Upper lobe of right lung (tissue), 1 donor: Measurements from ENCODE around the gene H3-3A. TPM values are rescaled to one million over a fixed set of nuclear protein-coding genes. Genes with fewer than 3 reads are reported as not detected.
A peak's percentile ranks its signal among the peaks of the same experiment; 100 is the strongest.

ENCODE experiments used
- ATAC-seq: fragments of 200-7000 bp; cut with Tn5 transposase; one replicate; pipeline ENCODE4 v1.9.1; 2020; ENCODE audit warnings: mild to moderate bottlenecking, moderate library complexity
- DNase-seq: peaks from one replicate; pipeline ENCODE4 v3.0.0-alpha.2; 2020
- H3K27ac ChIP-seq: fragments of 200-600 bp; one replicate; pipeline ENCODE4 v1.8.0; 2022
- H3K27me3 ChIP-seq: fragments of 200-600 bp; one replicate; pipeline ENCODE4 v1.8.0; 2022; ENCODE audit warnings: mild to moderate bottlenecking
- H3K36me3 ChIP-seq: fragments of 200-600 bp; one replicate; pipeline ENCODE4 v1.8.0; 2022
- H3K4me1 ChIP-seq: fragments of 200-600 bp; one replicate; pipeline ENCODE4 v1.8.0; 2022
- H3K4me3 ChIP-seq: fragments of 200-600 bp; one replicate; pipeline ENCODE4 v1.8.0; 2022; ENCODE audit warnings: mild to moderate bottlenecking
- H3K9me3 ChIP-seq: fragments of 200-600 bp; one replicate; pipeline ENCODE4 v1.8.0; 2022
- intact Hi-C: fragments of 100-400 bp; cut with DNase I; formaldehyde crosslinking; loops from one replicate; pipeline ENCODE4 v1.11.0; 2022
- total RNA-seq: library from RNA; stranded (reverse); fragmentation: NEBNext Ultra II Directional; extraction: Animal tissue kit (Norgen Biotek cat#: 25700); gene quantifications from one replicate; pipeline ENCODE4 v1.2.1, GENCODE V29; 2021
- TF ChIP-seq, protein P1 (sequence below): fragments of 200-600 bp; IDR thresholded peaks from one replicate; pipeline ENCODE4 v1.8.0; 2022; ENCODE audit warnings: antibody characterized with exemption
- donor health status: DM: no; HTN: yes; CAD: no; lungs with severe emphysema.

H3-3A gene
- total RNA-seq, 1 donor from 2014 or later = 435 TPM

DNA sequence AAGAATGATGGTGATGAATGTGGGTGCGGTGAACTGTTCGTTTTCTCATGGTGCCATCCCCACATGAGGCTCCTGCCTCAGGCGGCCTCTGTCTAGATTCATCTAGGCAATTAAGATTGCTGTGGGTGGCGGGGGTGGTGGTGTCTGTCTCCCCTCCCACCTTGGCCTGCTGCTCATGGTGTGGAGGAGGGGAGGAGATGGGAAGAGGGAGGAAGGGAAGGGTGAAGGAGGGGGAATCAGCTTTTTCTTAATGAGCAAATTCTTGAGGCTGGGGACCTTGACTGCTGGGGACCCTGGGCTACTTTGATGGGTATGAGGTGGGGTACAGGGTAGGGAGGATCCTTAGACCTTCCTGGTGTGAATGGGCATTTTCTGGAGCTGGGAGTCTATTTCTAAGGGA lies 55.8 kb downstream of the H3-3A start:
- H3K36me3 ChIP-seq = no peaks in the 10 kb centered on the region
- H3K4me1 ChIP-seq = peaks cover 6% of the 10 kb centered on the region
- no peaks in the 10 kb centered on the region for H3K27me3 ChIP-seq
- intact Hi-C loops = no loop called here
- TF ChIP-seq, protein P1, sequence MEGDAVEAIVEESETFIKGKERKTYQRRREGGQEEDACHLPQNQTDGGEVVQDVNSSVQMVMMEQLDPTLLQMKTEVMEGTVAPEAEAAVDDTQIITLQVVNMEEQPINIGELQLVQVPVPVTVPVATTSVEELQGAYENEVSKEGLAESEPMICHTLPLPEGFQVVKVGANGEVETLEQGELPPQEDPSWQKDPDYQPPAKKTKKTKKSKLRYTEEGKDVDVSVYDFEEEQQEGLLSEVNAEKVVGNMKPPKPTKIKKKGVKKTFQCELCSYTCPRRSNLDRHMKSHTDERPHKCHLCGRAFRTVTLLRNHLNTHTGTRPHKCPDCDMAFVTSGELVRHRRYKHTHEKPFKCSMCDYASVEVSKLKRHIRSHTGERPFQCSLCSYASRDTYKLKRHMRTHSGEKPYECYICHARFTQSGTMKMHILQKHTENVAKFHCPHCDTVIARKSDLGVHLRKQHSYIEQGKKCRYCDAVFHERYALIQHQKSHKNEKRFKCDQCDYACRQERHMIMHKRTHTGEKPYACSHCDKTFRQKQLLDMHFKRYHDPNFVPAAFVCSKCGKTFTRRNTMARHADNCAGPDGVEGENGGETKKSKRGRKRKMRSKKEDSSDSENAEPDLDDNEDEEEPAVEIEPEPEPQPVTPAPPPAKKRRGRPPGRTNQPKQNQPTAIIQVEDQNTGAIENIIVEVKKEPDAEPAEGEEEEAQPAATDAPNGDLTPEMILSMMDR = no peak
- DNase-seq (no peak), ATAC-seq (no peak)
- H3K27ac ChIP-seq = no peak overlapping the region
- no peak overlapping the region for H3K4me3 ChIP-seq
- H3K9me3 ChIP-seq = no peaks in the 10 kb centered on the region

DNA sequence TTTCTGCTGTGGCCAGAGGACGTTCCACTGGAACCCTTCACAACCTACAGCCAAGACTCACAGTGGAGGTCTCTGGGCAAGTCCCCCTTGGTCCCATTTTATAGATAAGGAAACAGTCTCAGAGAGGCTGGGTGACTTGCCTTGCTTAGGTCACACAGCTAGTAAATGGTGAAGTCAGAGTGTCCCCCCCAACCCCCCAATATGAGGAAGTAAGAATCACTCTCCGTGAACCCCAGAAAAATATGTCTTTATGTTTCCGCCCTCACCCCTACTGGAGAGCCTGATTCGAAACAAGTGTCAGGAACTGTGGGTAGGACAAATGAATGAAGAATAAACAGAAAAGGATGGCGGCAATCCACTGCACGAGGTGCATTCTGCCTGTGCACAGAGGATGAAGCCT lies 56.7 kb downstream of the H3-3A start:
- intact Hi-C loops = no loop called here
- Histone ChIP-seq H3K4me3 (no peak overlapping the region), H3K27ac (no peak overlapping the region), H3K36me3 (no peaks in the 10 kb centered on the region), H3K9me3 (no peaks in the 10 kb centered on the region), H3K4me1 (peaks cover 6% of the 10 kb centered on the region), H3K27me3 (no peaks in the 10 kb centered on the region)
- no peak for ATAC-seq
- TF ChIP-seq, protein P1 = no peak
- DNase-seq = no peak

DNA sequence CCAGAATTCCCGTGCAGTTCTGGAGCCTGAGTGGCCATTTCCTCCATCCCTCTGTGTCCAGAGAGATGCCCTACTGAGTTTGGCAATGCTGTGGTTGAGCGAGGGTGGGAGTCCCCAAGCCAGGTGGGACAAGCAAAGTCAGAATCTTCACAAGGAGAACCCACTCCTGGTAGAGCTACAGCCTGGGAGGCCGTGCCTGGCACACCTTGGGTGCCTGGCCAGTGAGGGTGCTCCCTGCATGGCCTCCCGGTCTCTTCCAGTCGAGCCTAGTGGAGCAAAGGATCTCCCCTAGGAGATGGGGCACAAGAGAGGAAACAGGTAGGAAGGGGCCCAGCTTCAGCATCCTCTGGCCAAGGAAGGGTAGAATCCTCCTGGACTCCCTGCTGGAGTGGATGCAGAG lies 57.9 kb downstream of the H3-3A start:
- H3K9me3 ChIP-seq = no peaks in the 10 kb centered on the region
- no peaks in the 10 kb centered on the region for H3K36me3 ChIP-seq
- no peak overlapping the region for H3K4me3 ChIP-seq
- no peak overlapping the region for H3K27ac ChIP-seq
- no peaks in the 10 kb centered on the region for H3K27me3 ChIP-seq
- peaks cover 6% of the 10 kb centered on the region for H3K4me1 ChIP-seq
- intact Hi-C loops = loop anchor here (5.0 kb wide), 1 partner anchor 53 kb away; no protein-coding TSS in a partner anchor
- TF ChIP-seq, protein P1 = no peak
- no peak for ATAC-seq
- DNase-seq = no peak

DNA sequence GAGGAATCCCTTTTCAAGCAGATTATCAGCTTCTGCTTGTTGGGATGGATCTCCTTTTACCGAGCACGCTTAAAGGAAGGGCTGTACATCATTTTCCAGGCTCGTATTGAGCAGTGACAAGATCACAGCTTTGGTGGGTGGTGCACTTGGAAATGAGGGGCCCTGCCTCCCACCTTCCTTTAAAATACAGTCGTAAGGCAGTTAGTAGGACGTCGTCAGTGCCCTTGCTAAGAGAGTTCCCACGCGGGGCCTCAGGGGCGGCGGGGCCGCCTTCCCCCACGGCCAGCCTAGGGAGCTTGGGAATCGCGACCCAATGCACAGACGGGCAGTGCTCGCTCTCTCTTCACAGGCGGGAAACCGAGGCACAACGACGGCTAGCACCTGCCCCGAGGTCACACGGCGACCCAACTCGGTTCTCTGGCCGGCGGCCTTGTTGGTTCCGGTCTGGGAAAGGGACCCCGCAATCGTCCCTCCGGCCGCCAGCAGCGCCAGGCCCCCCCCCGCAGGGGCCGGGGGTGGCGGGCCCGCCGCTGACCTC lies 58.6 kb downstream of the H3-3A start:
- peak overlapping the region; percentile 69 for H3K4me3 ChIP-seq
- no peak for ATAC-seq
- no peaks in the 10 kb centered on the region for H3K9me3 ChIP-seq
- H3K4me1 ChIP-seq = peaks cover 6% of the 10 kb centered on the region
- TF ChIP-seq, protein P1 = no peak
- no peaks in the 10 kb centered on the region for H3K27me3 ChIP-seq
- no peak overlapping the region for H3K27ac ChIP-seq
- H3K36me3 ChIP-seq = no peaks in the 10 kb centered on the region
- no peak for DNase-seq
- intact Hi-C loops = loop anchor here (5.0 kb wide), 1 partner anchor 54 kb away; no protein-coding TSS in a partner anchor

Other genes starting within 250 kb of the H3-3A start
- 119 TPM for gene TMEM63A, start 180.3 kb upstream of the H3-3A start, total RNA-seq
- 0.35 TPM for gene LEFTY1, start 173.6 kb upstream of the H3-3A start, total RNA-seq
- 61.6 TPM for gene PYCR2, start 138.5 kb upstream of the H3-3A start, total RNA-seq
- 2.2 TPM for gene LEFTY2, start 121.5 kb upstream of the H3-3A start, total RNA-seq
- gene SDE2, start 63.4 kb upstream of the H3-3A start, total RNA-seq = 21.8 TPM
- 42.2 TPM for gene ACBD3, start 124.0 kb downstream of the H3-3A start, total RNA-seq
- not detected for gene MIXL1, start 160.9 kb downstream of the H3-3A start, total RNA-seq
- 4.6 TPM for gene LIN9, start 246.4 kb downstream of the H3-3A start, total RNA-seq